CD1c-positive myeloid dendritic cell (primary cell): ENCODE results near the gene SIDT2.
A peak's percentile ranks its signal among the peaks of the same experiment; 100 is the strongest.
"Not testable (repeated sequence)": the region's sequence is repeated elsewhere in the genome, so short reads cannot be mapped to it uniquely, and the experiment has no call there.

Experiments
- DNase-seq: peaks from one replicate; pipeline ENCODE4 v3.0.0-alpha.2; 2016; ENCODE audit errors: extremely low spot score

Gene SIDT2

GRCh38 chr11:117178210-117179034 is at the start of gene SIDT2:
Gene SIDT2, plus strand, starts transcription at chr11:117178743. Its CDS starts 521 bp downstream, at chr11:117179264.
- DNase-seq: peak; percentile 92

DNA sequence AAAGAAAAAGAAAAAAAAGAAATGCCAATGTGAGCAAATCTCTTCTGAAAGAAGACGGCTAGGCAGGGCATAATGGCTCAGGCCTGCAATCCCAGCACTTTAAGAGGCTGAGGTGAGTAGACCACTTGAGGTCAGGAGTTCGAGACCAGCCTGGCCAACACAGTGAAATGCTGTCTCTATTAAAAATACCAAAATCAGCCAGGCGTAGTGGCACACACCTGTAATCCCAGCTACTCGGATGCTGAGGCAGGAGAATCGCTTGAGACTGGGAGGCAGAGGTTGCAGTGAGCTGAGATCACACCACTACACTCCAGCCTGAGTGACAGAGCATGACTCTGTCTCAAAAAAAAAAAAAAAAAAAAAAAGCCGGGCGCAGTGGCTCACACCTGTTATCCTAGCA is 48.1 kb upstream of the SIDT2 start:
- not testable (repeated sequence) for DNase-seq

GRCh38 chr11:117130879-117131278 is 47.7 kb upstream of the SIDT2 start:
- DNase-seq: no peak

- DNase-seq: no peak
Measured at GRCh38 chr11:117134431-117134830, 44.1 kb upstream of the SIDT2 start.

- DNase-seq: not testable (repeated sequence)
Measured at GRCh38 chr11:117134979-117135378, 43.6 kb upstream of the SIDT2 start.

- not testable (repeated sequence) for DNase-seq
Measured at GRCh38 chr11:117137223-117138086, 41.1 kb upstream of the SIDT2 start.

- peak; percentile 45 for DNase-seq
Measured at GRCh38 chr11:117143390-117143789, 35.2 kb upstream of the SIDT2 start.

DNA sequence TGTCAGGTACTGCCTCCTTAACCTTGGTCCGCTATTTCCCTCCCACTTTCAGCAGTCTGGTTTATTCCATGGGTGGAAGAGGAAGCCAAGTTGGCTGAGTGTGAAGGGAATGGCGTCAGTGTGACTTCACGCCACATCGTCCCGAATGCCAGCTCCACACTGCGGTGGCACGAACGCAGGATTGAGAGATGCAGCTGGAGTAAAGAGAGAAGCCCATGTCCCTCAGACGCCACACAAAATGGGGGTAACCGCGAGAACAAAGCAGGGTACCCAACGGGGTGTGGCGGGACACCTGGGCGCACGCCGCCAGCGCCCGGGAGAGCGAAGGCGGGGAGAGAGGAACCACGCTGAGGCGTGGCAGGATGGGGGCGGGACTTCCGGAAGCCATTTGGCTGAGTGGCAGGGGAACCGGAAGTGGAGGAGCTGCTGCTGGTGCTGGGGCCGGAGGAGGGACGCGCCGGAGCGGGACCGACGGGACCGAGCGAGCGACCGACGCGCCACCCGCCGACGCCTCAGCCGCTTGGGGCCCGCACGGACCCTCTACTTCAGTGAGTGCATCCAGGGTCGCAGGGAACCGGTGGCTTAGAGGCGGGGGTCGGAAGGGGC is 34.6 kb upstream of the SIDT2 start, which contains the start of gene PAFAH1B2:
Gene PAFAH1B2, plus strand, starts transcription at position 417 of the 606 bp plus-strand sequence. CDS start 8,161 bp downstream, outside the sequence.
- peak; percentile 96 for DNase-seq

GRCh38 chr11:117144477-117145392 is 33.8 kb upstream of the SIDT2 start:
- DNase-seq: peak; percentile 86

GRCh38 chr11:117145393-117145761 is 33.2 kb upstream of the SIDT2 start:
- peak; percentile 35 for DNase-seq

- no peak for DNase-seq
Measured at GRCh38 chr11:117146521-117146920, 32.0 kb upstream of the SIDT2 start.

- DNase-seq: no peak
Measured at GRCh38 chr11:117152066-117152465, 26.5 kb upstream of the SIDT2 start.

DNA sequence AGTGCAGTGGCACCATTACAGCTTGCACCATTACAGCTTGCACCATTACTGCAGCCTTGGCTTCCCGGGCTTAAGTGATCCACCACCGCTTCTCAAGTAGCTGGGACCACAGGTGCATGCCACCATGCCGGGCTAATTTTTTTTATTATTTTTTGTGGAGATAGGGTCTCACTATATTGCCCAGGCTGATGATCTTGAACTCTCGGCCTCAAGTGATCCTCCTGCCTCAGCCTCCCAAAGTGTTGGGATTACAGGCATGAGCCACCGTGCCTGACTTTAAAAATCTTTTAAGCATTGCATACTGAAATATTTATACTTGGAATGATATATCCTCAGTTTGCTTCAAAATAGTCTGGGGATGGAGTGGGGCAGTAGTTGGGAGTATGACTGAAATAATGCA is 24.1 kb upstream of the SIDT2 start:
- no peak for DNase-seq

GRCh38 chr11:117157507-117157906 is 21.0 kb upstream of the SIDT2 start:
- DNase-seq: no peak

DNA sequence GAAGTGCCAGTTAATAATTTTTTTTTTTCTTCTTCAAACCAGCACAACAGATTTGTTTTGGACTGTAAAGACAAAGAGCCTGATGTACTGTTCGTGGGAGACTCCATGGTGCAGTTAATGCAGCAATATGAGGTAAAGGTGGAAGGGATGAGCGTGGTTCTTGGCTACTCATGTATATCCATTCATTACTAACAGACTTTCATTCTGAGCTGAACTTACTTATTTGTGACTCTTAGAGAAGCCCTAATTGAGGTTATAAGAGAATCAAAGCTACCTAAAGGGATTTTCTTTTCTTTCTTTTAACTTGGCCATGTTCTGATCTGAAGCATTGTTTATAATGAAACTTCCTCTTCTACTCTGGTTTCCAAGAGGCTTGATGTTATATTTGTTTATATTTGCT is 18.7 kb upstream of the SIDT2 start:
- DNase-seq: no peak

DNA sequence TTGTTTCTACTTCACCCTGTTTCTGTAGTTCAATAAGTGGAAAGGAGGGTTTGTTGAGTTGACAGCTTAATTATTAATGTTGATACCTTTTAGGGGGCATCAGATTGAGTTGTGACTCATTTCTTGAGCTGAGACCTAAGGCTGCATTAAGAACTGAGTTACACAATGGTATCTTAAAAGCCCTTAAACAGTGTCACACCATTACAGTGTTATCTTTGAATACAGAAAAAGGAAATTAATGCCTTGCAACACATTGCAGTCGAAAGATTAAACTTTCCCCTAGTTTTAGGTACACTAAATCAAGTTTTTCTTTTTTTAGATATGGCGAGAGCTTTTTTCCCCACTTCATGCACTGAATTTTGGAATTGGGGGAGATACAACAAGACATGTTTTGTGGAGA is 17.7 kb upstream of the SIDT2 start:
- DNase-seq: no peak

DNA sequence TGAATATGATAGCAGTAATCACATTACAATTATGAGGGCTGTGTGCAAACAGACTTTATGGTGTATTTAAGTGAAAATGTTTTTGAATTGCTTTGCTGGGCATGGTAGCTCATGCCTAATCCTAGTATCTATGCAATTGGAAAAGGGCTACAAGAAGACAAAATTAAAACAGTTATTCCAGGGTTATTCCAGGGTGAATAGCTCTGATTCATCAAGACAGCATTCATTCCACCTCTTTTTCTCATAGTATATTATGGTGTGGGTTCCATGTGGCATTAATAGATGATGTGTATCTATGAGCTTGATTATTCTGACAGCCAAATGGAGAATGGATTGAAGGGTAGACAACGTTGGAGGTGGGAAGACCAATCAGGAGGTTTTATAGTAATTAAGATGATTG is 12.1 kb upstream of the SIDT2 start:
- no peak for DNase-seq

DNA sequence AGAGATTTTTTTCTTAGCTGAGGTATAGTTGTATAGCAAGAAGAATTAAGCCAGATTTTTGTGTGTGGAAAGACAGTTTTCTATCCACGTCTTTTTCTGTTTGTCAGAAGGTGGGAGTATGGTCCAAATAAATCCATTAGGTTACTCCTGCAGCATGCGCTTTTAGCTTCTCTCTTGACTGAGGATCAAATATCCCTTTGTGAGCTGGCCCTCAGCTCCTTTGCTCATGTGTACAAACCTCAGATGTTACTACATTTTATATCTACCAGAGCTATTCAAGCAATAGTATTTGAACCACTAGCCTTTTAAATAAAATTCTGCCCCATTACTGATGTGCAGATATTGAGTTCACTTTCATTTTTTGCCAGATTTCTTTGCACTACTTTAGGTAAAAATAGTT is 8.8 kb upstream of the SIDT2 start:
- no peak for DNase-seq

- no peak for DNase-seq
Measured at GRCh38 chr11:117170210-117170609, 8.3 kb upstream of the SIDT2 start.

DNA sequence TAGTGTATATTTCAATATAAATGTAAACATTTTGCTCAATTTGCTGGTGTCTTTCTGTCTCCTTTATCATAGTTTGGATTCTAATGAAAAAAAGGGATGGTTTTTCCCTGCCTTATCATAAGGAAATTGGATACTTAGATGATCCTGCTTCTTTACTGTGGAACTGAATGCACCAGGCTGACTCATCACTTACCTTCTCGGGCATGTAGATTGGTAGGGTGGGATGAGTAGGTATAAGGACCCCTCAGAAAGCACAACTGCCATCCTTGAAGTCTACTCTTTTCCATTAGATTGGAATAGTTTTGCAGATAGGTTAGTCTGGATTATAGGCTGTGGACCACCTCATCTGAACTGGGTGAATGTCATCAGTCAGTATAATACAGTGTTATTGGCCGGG is 7.5 kb upstream of the SIDT2 start:
- DNase-seq: no peak

GRCh38 chr11:117171404-117172061 is 7.0 kb upstream of the SIDT2 start:
- DNase-seq: peak; percentile 83
